HG03378 (cell line): ENCODE results near the gene COPS9.

Source experiments
- ATAC-seq: cut with Tn5 transposase; IDR thresholded peaks from one replicate; pipeline ENCODE4 v1.9.1; 2021; ENCODE audit warnings: mild to moderate bottlenecking, moderate library complexity; ENCODE audit not compliant: unreplicated experiment

The COPS9 gene

GRCh38 chr2:240151477-240152031 is 15.4 kb upstream of the COPS9 start:
- ATAC-seq: no peak

GRCh38 chr2:240149943-240150784 is 14.1 kb upstream of the COPS9 start:
- no peak for ATAC-seq

GRCh38 chr2:240147911-240148587 is 11.9 kb upstream of the COPS9 start:
- ATAC-seq: no peak

GRCh38 chr2:240147382-240147781 is 11.3 kb upstream of the COPS9 start:
- ATAC-seq: no peak

GRCh38 chr2:240146627-240147278 is 10.6 kb upstream of the COPS9 start:
- ATAC-seq: no peak

GRCh38 chr2:240146141-240146561 is 10.0 kb upstream of the COPS9 start:
- no peak for ATAC-seq

- no peak for ATAC-seq
Observed at GRCh38 chr2:240145461-240145860, 9.4 kb upstream of the COPS9 start.

GRCh38 chr2:240144649-240145261 is 8.7 kb upstream of the COPS9 start:
- ATAC-seq: no peak

- no peak for ATAC-seq
Observed at GRCh38 chr2:240143801-240144648, 7.9 kb upstream of the COPS9 start.

GRCh38 chr2:240143276-240143675 is 7.2 kb upstream of the COPS9 start:
- no peak for ATAC-seq

GRCh38 chr2:240142859-240143258 is 6.8 kb upstream of the COPS9 start:
- no peak for ATAC-seq

GRCh38 chr2:240142256-240142775 is 6.2 kb upstream of the COPS9 start:
- no peak for ATAC-seq

GRCh38 chr2:240141736-240142135 is 5.6 kb upstream of the COPS9 start:
- ATAC-seq: no peak

- no peak for ATAC-seq
Observed at GRCh38 chr2:240140920-240141319, 4.8 kb upstream of the COPS9 start.

- no peak for ATAC-seq
Observed at GRCh38 chr2:240140511-240140910, 4.4 kb upstream of the COPS9 start, which contains the start of gene OTOS. Gene OTOS (minus strand): TSS chr2:240140658. CDS start chr2:240140326, 332 bp downstream.

GRCh38 chr2:240139666-240140393 is 3.7 kb upstream of the COPS9 start:
- no peak for ATAC-seq

- ATAC-seq: no peak
Observed at GRCh38 chr2:240139011-240139441, 2.9 kb upstream of the COPS9 start.

- ATAC-seq: no peak
Observed at GRCh38 chr2:240138254-240138984, 2.3 kb upstream of the COPS9 start.
